OCI-LY3 (cell line): ENCODE results near the gene MFAP5.
A peak's percentile ranks its signal among the peaks of the same experiment; 100 is the strongest.
"Not testable (repeated sequence)": the region's sequence is repeated elsewhere in the genome, so short reads cannot be mapped to it uniquely, and the experiment has no call there.

Experiments
- H2AFZ ChIP-seq: fragments of 200-600, 300-600 bp; shearing (Covaris generic); 2 replicates; pipeline ENCODE4 v1.6.0; 2014; ENCODE audit warnings: antibody characterized with exemption, low read depth, low read length
- H3K27ac ChIP-seq: fragments of 200-600, 300-600 bp; sonication (generic); 2 replicates; pipeline ENCODE4 v1.5.1; 2014; ENCODE audit warnings: mild to moderate bottlenecking, low read length, moderate library complexity, mixed read lengths
- H3K27me3 ChIP-seq: fragments of 200-600, 300-600 bp; sonication (generic); 2 replicates; pipeline ENCODE4 v1.6.1; 2014; ENCODE audit warnings: low read depth, low read length, mixed read lengths
- H3K36me3 ChIP-seq: fragments of 200-600, 300-600 bp; sonication (generic); replicated peaks from 2 replicates; pipeline ENCODE3; 2014; ENCODE audit warnings: low read depth, low read length, mixed read lengths
- H3K4me1 ChIP-seq: fragments of 300-600, 200-600 bp; sonication (generic); 2 replicates; pipeline ENCODE4 v1.6.1; 2014; ENCODE audit warnings: low read length, mixed read lengths
- H3K4me2 ChIP-seq: fragments of 200-600, 300-600 bp; sonication (generic); 2 replicates; pipeline ENCODE4 v1.6.1; 2014; ENCODE audit warnings: low read length, mixed read lengths
- H3K4me3 ChIP-seq: fragments of 300-600, 200-600 bp; sonication (generic); 2 replicates; pipeline ENCODE4 v1.5.1; 2014; ENCODE audit warnings: antibody characterized with exemption, mild to moderate bottlenecking, low read length, moderate library complexity
- H3K79me2 ChIP-seq: fragments of 300-600, 200-600 bp; shearing (Covaris generic); 2 replicates; pipeline ENCODE4 v1.6.1; 2014; ENCODE audit warnings: mild to moderate bottlenecking, low read length, mixed read lengths
- H3K9ac ChIP-seq: fragments of 300-600, 200-600 bp; shearing (Covaris generic); 2 replicates; pipeline ENCODE4 v1.6.0; 2014; ENCODE audit warnings: mild to moderate bottlenecking, low read length, moderate library complexity
- H3K9me3 ChIP-seq: fragments of 200-600, 300-600 bp; shearing (Covaris generic); 2 replicates; pipeline ENCODE4 v1.6.1; 2014; ENCODE audit warnings: low read length, mixed read lengths; ENCODE audit not compliant: insufficient read depth
- H4K20me1 ChIP-seq: fragments of 200-600, 300-600 bp; sonication (generic); 2 replicates; pipeline ENCODE4 v1.6.1; 2016; ENCODE audit warnings: low read length, mixed read lengths; ENCODE audit not compliant: insufficient read depth
- CTCF ChIP-seq: fragments of 200-600, 300-600 bp; sonication (generic); IDR thresholded peaks from 2 replicates; pipeline ENCODE4 v1.5.1; 2014; ENCODE audit warnings: antibody characterized with exemption, low read length, low read depth
- EZH2phosphoT487 ChIP-seq: fragments of 200-600 bp; shearing (Covaris generic); IDR thresholded peaks from 2 replicates; pipeline ENCODE4 v1.6.1; 2018; ENCODE audit warnings: antibody characterized with exemption, mixed run types, low read depth

The MFAP5 gene

GRCh38 chr12:8637666-8638065 lies 25.0 kb downstream of the MFAP5 start:
- Histone ChIP-seq H4K20me1 (no peaks in the 10 kb centered on the region), H3K27ac (peak overlapping the region; percentile 89)

GRCh38 chr12:8637244-8637643 lies 25.4 kb downstream of the MFAP5 start:
- Histone ChIP-seq H4K20me1 (no peaks in the 10 kb centered on the region), H3K27me3 (no peaks in the 10 kb centered on the region), H3K4me2 (peak overlapping the region; percentile 32), H3K36me3 (no peaks in the 10 kb centered on the region), H3K4me1 (peaks cover 53% of the 10 kb centered on the region), H3K9ac (peak overlapping the region; percentile 67), H3K79me2 (no peaks in the 10 kb centered on the region), H2AFZ (peak overlapping the region; percentile 17; the same call in 1 of the 2 replicates), H3K27ac (peak overlapping the region; percentile 89), H3K9me3 (peaks cover 4% of the 10 kb centered on the region; the same call in 1 of the 2 replicates), H3K4me3 (no peak overlapping the region)
- TF ChIP-seq CTCF: peak; percentile 57
- TF ChIP-seq EZH2phosphoT487: no peak

More at GRCh38 chr12:8637666-8638065, 25.0 kb downstream of the MFAP5 start:
- Histone ChIP-seq H2AFZ (peak overlapping the region; percentile 17; the same call in 1 of the 2 replicates), H3K4me3 (no peak overlapping the region), H3K36me3 (no peaks in the 10 kb centered on the region), H3K9ac (peak overlapping the region; percentile 67), H3K27me3 (no peaks in the 10 kb centered on the region), H3K79me2 (no peaks in the 10 kb centered on the region), H3K4me2 (peak overlapping the region; percentile 32), H3K4me1 (peaks cover 53% of the 10 kb centered on the region), H3K9me3 (peaks cover 4% of the 10 kb centered on the region; the same call in 1 of the 2 replicates)
- TF ChIP-seq EZH2phosphoT487 (no peak), CTCF (no peak)

GRCh38 chr12:8636581-8636980 lies 26.0 kb downstream of the MFAP5 start:
- peak overlapping the region; percentile 32 for H3K4me2 ChIP-seq
- H2AFZ ChIP-seq: no peak overlapping the region
- no peaks in the 10 kb centered on the region for H3K27me3 ChIP-seq
- no peaks in the 10 kb centered on the region for H4K20me1 ChIP-seq
- peaks cover 53% of the 10 kb centered on the region for H3K4me1 ChIP-seq
- peaks cover 3% of the 10 kb centered on the region for H3K36me3 ChIP-seq
- H3K9ac ChIP-seq: peak overlapping the region; percentile 67
- no peaks in the 10 kb centered on the region for H3K79me2 ChIP-seq
- H3K9me3 ChIP-seq: peaks cover 7% of the 10 kb centered on the region; the same call in 1 of the 2 replicates
- no peak for TF ChIP-seq CTCF
- no peak for TF ChIP-seq EZH2phosphoT487
- no peak overlapping the region for H3K4me3 ChIP-seq
- peak overlapping the region; percentile 89 for H3K27ac ChIP-seq

- H3K9ac ChIP-seq: peak overlapping the region; percentile 67
- not testable (repeated sequence) for H2AFZ ChIP-seq, H3K27me3 ChIP-seq, H3K79me2 ChIP-seq, H3K4me3 ChIP-seq, H3K36me3 ChIP-seq, H3K9me3 ChIP-seq, H4K20me1 ChIP-seq
- H3K4me1 ChIP-seq: peaks cover 53% of the 10 kb centered on the region
- peak overlapping the region; percentile 32 for H3K4me2 ChIP-seq
- H3K27ac ChIP-seq: peak overlapping the region; percentile 89
These were observed 26.6 kb downstream of the MFAP5 start for GRCh38 chr12:8636007-8636346.

GRCh38 chr12:8635342-8636006 lies 27.2 kb downstream of the MFAP5 start:
- H3K4me2 ChIP-seq: peak overlapping the region; percentile 32
- not testable (repeated sequence) for H3K9me3 ChIP-seq, H3K27me3 ChIP-seq, H3K79me2 ChIP-seq, H4K20me1 ChIP-seq, H3K36me3 ChIP-seq, H3K4me3 ChIP-seq
- H3K27ac ChIP-seq: peak overlapping the region; percentile 89
- H3K4me1 ChIP-seq: peaks cover 57% of the 10 kb centered on the region
- H2AFZ ChIP-seq: peak overlapping the region; percentile 20; the same call in 1 of the 2 replicates
- H3K9ac ChIP-seq: peak overlapping the region; percentile 67; the same call in 1 of the 2 replicates
